Parathyroid adenoma (tissue), 2 donors: ENCODE measurements around the gene IKBIP.
A peak's percentile ranks its signal among the peaks of the same experiment; 100 is the strongest.
"Not testable (repeated sequence)": the region's sequence is repeated elsewhere in the genome, so short reads cannot be mapped to it uniquely, and the experiment has no call there.

Experiments used
- H2AFZ ChIP-seq: fragments of 300-600 bp; sonication (generic); one replicate; pipeline ENCODE4 v1.7.0; 2017; ENCODE audit warnings: antibody characterized with exemption, mild to moderate bottlenecking
- H3K27ac ChIP-seq: fragments of 300-600 bp; sonication (generic); one replicate; pipeline ENCODE4 v1.7.0; 2017
- H3K27me3 ChIP-seq: fragments of 300-600 bp; sonication (generic); one replicate; pipeline ENCODE4 v1.7.0; 2017; ENCODE audit warnings: low read length; ENCODE audit not compliant: control insufficient read depth, insufficient read depth
- H3K36me3 ChIP-seq: fragments of 300-600 bp; sonication (generic); one replicate; pipeline ENCODE4 v1.7.0; 2017; ENCODE audit warnings: low read length; ENCODE audit not compliant: control insufficient read depth, insufficient read depth
- H3K4me1 ChIP-seq: fragments of 300-600 bp; sonication (generic); one replicate; pipeline ENCODE4 v1.7.0; 2017; ENCODE audit warnings: control low read depth
- H3K4me2 ChIP-seq: fragments of 300-600 bp; sonication (generic); one replicate; pipeline ENCODE4 v1.7.0; 2017; ENCODE audit warnings: low read length
- H3K4me3 ChIP-seq: fragments of 300-600 bp; sonication (generic); one replicate; pipeline ENCODE4 v1.7.0; 2017; ENCODE audit warnings: low read depth, low read length
- H3K79me2 ChIP-seq: fragments of 300-600 bp; sonication (generic); one replicate; pipeline ENCODE4 v1.7.0; 2017; ENCODE audit warnings: control low read depth
- H3K9ac ChIP-seq: fragments of 300-600 bp; sonication (generic); one replicate; pipeline ENCODE4 v1.7.0; 2017; ENCODE audit warnings: mild to moderate bottlenecking
- H3K9me3 ChIP-seq: fragments of 300-600 bp; sonication (generic); one replicate; pipeline ENCODE4 v1.7.0; 2017; ENCODE audit warnings: low read length; ENCODE audit not compliant: control insufficient read depth
- CTCF ChIP-seq: fragments of 300-600 bp; sonication (generic); IDR thresholded peaks from one replicate; pipeline ENCODE4 v1.7.0; 2017; ENCODE audit warnings: antibody characterized with exemption, mild to moderate bottlenecking
- donor health status: primary hyperparathyroidism.

Gene IKBIP

GRCh38 chr12:98651328-98651727 is 6.7 kb upstream of the IKBIP start:
- no peak overlapping the region for H3K27ac ChIP-seq
- no peak overlapping the region for H3K4me3 ChIP-seq
- no peaks in the 10 kb centered on the region for H3K79me2 ChIP-seq
- H2AFZ ChIP-seq: no peak overlapping the region
- TF ChIP-seq CTCF: no peak
- H3K36me3 ChIP-seq: no peaks in the 10 kb centered on the region
- no peaks in the 10 kb centered on the region for H3K27me3 ChIP-seq
- no peaks in the 10 kb centered on the region for H3K9me3 ChIP-seq
- H3K9ac ChIP-seq: no peak overlapping the region
- H3K4me2 ChIP-seq: no peak overlapping the region
- no peaks in the 10 kb centered on the region for H3K4me1 ChIP-seq

- H3K27ac ChIP-seq: no peak overlapping the region
These were observed 1.9 kb upstream of the IKBIP start for GRCh38 chr12:98646294-98647090.

GRCh38 chr12:98645572-98646067 is 1.0 kb upstream of the IKBIP start:
- H3K27me3 ChIP-seq: no peaks in the 10 kb centered on the region
- no peaks in the 10 kb centered on the region for H3K9me3 ChIP-seq
- H3K4me2 ChIP-seq: peak overlapping the region; percentile 81
- peak overlapping the region; percentile 92 for H2AFZ ChIP-seq
- no peaks in the 10 kb centered on the region for H3K36me3 ChIP-seq
- H3K4me3 ChIP-seq: peak overlapping the region; percentile 78
- H3K4me1 ChIP-seq: no peaks in the 10 kb centered on the region
- peak overlapping the region; percentile 72 for H3K27ac ChIP-seq
- peak overlapping the region; percentile 7 for H3K9ac ChIP-seq
- no peak for TF ChIP-seq CTCF
- H3K79me2 ChIP-seq: peaks cover 2% of the 10 kb centered on the region

More at GRCh38 chr12:98646294-98647090, 1.9 kb upstream of the IKBIP start:
- H3K36me3 ChIP-seq: no peaks in the 10 kb centered on the region
- no peaks in the 10 kb centered on the region for H3K4me1 ChIP-seq
- H3K4me3 ChIP-seq: peak overlapping the region; percentile 78
- no peak for TF ChIP-seq CTCF
- H3K79me2 ChIP-seq: no peaks in the 10 kb centered on the region
- no peak overlapping the region for H2AFZ ChIP-seq
- H3K4me2 ChIP-seq: peak overlapping the region; percentile 81
- no peak overlapping the region for H3K9ac ChIP-seq
- no peaks in the 10 kb centered on the region for H3K9me3 ChIP-seq
- no peaks in the 10 kb centered on the region for H3K27me3 ChIP-seq

GRCh38 chr12:98644433-98644711 is 216 bp downstream of the IKBIP start:
- Histone ChIP-seq H3K9ac (no peak overlapping the region), H3K4me1 (no peaks in the 10 kb centered on the region), H3K4me2 (peak overlapping the region; percentile 77), H3K4me3 (peak overlapping the region; percentile 78), H3K27me3 (no peaks in the 10 kb centered on the region), H3K27ac (peak overlapping the region; percentile 72), H3K9me3 (no peaks in the 10 kb centered on the region), H3K79me2 (peaks cover 2% of the 10 kb centered on the region), H2AFZ (peak overlapping the region; percentile 92), H3K36me3 (no peaks in the 10 kb centered on the region)
- TF ChIP-seq CTCF: peak; percentile 5

GRCh38 chr12:98642801-98643200 is 1.8 kb downstream of the IKBIP start:
- not testable (repeated sequence) for H3K79me2 ChIP-seq, H3K9me3 ChIP-seq, H2AFZ ChIP-seq, H3K27ac ChIP-seq, H3K4me3 ChIP-seq, H3K4me2 ChIP-seq, H3K4me1 ChIP-seq, H3K9ac ChIP-seq, H3K27me3 ChIP-seq, H3K36me3 ChIP-seq
